NOMO-1 treated with DMSO at 0.1 percent for 48 hours (cell line): ENCODE measurements around the gene PARD3B.

Experiments
- DNase-seq: peaks from one replicate; lab custom pipeline; 2025; ENCODE audit not compliant: unreplicated experiment; lab: John Stamatoyannopoulos, UW

Gene PARD3B

GRCh38 chr2:205660521-205661124 lies 1115.3 kb downstream of the PARD3B start:
- peak; percentile 8 for DNase-seq

- DNase-seq, result no peak
Observed at GRCh38 chr2:205661281-205661680, 1116.0 kb downstream of the PARD3B start.

GRCh38 chr2:205662206-205662965 lies 1117.1 kb downstream of the PARD3B start:
- no peak for DNase-seq

GRCh38 chr2:205665791-205666190 lies 1120.5 kb downstream of the PARD3B start:
- DNase-seq, result no peak
